GM18868 (cell line): ENCODE results near the gene WDR46.

ENCODE experiments used
- ATAC-seq: cut with Tn5 transposase; IDR thresholded peaks from one replicate; pipeline ENCODE4 v1.9.1; 2021; ENCODE audit warnings: mild to moderate bottlenecking, moderate library complexity; ENCODE audit not compliant: unreplicated experiment

The WDR46 gene

GRCh38 chr6:33313709-33314514, 24.9 kb upstream of the WDR46 start, which contains the start of gene TAPBP:
Gene TAPBP (minus strand): TSS chr6:33314078. CDS start chr6:33314041, 37 bp downstream.
- ATAC-seq: peak; percentile 48

- ATAC-seq: no peak
These were observed 24.2 kb upstream of the WDR46 start for GRCh38 chr6:33313105-33313708.

GRCh38 chr6:33312361-33313104, 23.5 kb upstream of the WDR46 start:
- ATAC-seq: peak; percentile 24

GRCh38 chr6:33306356-33306755, 17.3 kb upstream of the WDR46 start:
- ATAC-seq: no peak

GRCh38 chr6:33305052-33305451, 16.0 kb upstream of the WDR46 start:
- ATAC-seq: no peak

- ATAC-seq: no peak
These were observed 15.2 kb upstream of the WDR46 start for GRCh38 chr6:33304216-33304615.

- ATAC-seq: no peak
These were observed 12.8 kb upstream of the WDR46 start for GRCh38 chr6:33301877-33302276.

- peak; percentile 78 for ATAC-seq
These were observed 10.4 kb upstream of the WDR46 start for GRCh38 chr6:33299237-33299944.

- ATAC-seq: peak; percentile 24
These were observed 9.8 kb upstream of the WDR46 start, which contains the start of gene RGL2 for GRCh38 chr6:33298773-33299236. Gene RGL2 (minus strand): TSS chr6:33298942. CDS start chr6:33298610, 332 bp downstream.

- no peak for ATAC-seq
These were observed 9.1 kb upstream of the WDR46 start for GRCh38 chr6:33297956-33298772.

GRCh38 chr6:33297406-33297955, 8.4 kb upstream of the WDR46 start:
- ATAC-seq: no peak

- ATAC-seq: no peak
These were observed 7.9 kb upstream of the WDR46 start for GRCh38 chr6:33296797-33297405.

- ATAC-seq: no peak
These were observed 6.8 kb upstream of the WDR46 start for GRCh38 chr6:33295621-33296369.

GRCh38 chr6:33294086-33294823, 5.2 kb upstream of the WDR46 start:
- ATAC-seq: no peak

GRCh38 chr6:33292996-33293682, 4.1 kb upstream of the WDR46 start:
- no peak for ATAC-seq

GRCh38 chr6:33290459-33290858, 1.4 kb upstream of the WDR46 start:
- no peak for ATAC-seq

- peak; percentile 17 for ATAC-seq
These were observed 811 bp upstream of the WDR46 start for GRCh38 chr6:33289784-33290315.
